ENCODE measurements around the gene UBASH3A.

Gene UBASH3A

DNA sequence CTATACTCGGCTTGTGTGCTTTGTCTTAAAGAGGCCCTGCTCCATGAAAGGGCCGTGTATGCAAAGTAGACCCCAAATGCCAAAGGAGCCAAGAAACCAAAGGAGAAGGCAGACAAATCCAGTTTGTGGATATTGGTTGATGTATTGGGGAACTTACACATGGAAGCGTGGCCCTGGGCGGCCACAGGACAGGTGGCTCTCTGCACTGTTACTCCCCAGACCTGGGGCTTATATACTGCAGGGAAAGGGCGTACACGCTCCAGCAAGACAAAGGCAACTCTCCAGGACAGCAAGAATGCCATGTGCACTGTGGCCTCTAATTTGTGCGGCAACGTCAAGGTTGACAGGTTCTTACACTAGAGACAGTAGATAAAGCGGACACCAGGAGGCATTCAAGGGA lies 67.5 kb downstream of the UBASH3A start:
- no peak for DNase-seq

DNA sequence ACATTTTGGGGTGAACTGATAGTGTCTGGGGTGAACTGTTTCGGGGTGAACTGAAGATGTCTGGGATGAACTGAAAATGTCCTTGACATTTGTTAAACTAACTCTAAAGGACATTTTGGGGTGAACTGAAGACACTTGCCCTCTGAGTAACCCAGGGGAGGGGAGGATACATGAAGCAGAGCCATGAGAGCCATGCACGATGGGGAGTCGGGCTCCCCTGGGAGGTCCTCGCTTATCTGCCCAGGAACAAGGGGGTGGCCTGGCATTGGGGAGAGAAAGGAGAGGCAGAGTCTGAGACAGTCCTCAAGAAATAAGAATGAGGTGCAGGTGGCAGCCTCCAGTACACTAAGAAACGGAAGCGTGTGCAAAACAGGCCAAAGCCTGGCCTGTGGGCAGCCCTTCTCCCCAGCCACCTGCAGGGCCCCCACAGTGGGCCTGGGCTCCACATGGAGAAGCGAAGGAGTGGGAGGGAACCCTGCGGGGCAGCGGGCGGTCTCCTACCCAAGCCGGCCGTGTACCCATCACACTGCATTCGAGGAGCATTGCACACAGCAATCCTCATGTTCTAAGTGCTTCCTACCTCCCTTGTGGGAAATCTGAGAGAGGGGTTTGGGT lies 68.1 kb downstream of the UBASH3A start:
- no peak for DNase-seq

GRCh38 chr21:42472521-42472920 lies 68.8 kb downstream of the UBASH3A start:
- no peak for DNase-seq

DNA sequence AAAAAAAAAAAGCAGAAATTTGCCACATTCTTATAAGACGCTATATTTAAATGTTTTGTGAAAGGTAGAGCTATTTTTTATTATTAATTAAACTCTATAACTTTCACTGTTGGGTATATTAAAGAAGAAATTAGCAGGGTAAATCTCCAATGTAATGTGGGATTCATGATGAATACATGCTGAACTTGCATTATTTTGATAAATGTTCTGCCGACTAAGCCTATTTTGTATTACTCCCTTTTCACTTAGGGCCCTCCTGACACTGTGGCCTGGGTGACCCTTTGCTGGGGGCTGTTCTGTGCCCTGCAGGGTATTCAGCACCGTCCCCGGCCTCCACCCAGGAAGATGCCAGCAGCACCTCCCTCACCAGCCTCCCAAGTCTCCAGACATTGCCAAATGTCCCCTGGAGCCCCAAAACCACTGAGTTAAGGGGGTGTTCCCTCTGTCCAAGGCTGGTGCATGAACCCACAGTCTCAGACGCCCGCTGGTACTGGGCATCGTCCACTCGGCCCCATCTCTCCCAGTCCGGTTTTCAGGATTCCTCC lies 69.9 kb downstream of the UBASH3A start:
- DNase-seq, result no peak

DNA sequence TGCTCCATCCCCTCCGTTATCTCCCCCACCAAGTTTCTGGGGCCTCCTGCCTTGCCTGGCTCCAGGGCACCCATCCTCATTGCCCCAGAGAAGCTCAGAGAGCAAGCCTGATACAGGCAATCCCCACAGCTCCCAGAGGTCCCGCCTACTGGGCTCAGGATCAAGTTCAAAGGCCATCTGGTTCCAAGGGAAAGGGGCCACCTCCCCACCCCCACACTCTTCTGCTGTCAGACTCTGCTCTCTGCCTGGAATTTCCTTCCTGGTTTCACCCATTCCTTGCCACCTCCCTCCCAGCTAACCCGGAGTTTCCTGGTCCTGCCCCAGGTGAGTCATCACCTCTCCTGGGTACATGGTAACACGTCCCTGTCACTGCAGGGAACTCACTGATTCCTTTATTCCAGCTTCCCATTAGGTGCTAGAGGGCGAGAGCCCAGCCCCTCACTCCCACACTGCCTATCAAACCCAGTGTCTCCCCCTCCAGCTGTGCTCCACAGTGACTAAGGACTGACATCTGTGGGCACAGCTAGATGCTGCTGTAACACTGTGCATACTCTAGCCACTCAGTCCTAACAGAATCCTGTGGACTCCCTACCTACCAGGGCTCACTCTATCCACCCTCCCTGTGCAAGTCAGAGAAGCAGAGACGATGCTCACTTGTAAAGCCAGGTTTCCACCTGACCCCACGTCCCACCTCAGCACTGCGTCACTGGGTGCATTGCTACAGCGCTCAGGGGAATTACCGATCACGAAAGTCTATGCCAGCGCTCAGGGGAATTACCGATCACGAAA lies 70.5 kb downstream of the UBASH3A start:
- DNase-seq, result no peak

- no peak for DNase-seq
Observed at GRCh38 chr21:42475036-42475435, 71.3 kb downstream of the UBASH3A start.

GRCh38 chr21:42475526-42476387 lies 72.1 kb downstream of the UBASH3A start:
- no peak for DNase-seq

DNA sequence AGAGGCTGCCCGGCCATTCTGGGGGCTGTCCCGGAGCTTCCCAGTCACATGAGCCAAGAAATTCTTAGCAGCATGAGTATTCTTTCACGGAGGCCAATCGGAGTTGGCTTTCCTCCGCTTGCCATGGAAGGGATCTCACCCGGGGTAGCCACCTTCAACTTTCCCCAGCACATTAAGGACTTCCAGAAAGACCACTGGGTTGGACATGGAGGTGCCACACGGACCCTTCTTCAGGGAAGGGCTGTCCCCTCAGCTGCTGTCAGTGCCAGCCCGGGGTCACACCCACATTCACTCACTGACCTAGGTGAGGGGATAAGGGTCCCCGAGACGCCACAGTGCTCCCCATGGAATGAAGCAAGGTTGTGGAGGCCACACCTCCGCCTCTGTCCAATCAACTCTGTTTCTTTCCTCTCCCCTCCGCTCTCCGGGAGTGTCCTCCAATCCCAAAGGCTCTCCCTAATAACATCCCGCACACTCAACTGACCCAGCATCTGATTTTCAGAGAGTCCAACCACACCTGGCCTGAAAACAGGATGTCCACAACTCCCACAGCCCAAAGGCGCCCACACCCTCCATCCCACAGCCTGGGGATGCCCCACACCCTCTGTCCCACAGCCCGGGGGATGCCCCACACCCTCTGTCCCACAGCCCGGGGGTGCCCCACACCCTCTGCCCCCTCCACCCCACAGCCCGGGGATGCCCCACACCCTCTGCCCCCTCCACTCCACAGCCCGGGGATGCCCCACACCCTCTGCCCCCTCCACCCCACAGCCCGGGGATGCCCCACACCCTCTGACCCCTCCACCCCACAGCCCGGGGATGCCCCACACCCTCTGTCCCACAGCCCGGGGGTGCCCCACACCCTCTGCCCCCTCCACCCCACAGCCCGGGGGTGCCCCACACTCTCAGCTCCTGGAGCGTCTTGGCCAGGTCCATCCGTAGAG lies 73.0 kb downstream of the UBASH3A start:
- DNase-seq, result no peak

DNA sequence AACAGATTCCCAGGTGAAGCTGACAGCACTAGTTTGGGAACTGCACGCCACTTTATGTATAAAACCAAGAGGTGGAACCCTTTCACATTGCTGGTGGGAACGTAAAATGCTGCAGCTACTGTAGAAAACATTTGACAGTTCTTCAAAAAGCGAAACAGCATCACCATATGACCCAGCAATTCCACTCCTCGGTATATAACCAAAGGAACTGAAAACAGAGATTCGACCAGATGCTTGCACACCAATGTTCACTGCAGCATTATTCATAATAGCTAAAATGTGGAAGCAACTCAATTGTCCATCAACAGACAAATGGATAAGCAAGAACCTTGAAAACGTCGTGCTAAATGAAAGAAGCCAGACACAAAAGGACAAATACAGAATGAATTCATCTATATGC lies 74.8 kb downstream of the UBASH3A start:
- no peak for DNase-seq

DNA sequence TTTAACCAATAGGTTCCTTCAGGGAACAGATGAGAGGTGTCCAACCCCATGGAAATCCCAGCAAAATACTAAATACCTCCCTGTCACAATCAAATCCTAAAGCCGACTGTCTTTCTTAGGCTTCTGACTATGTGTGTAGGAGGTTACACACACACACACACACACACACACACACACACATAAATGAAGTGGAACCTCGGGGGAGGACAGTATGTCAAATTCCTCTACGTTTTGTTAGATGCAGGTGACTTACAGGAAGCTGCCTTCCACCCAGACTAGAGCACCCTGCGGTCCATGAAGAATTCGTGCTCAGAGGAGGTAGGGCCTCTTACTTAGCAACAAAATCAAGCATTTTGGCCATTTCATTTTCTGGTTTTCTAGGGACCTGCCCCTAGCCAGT lies 75.9 kb downstream of the UBASH3A start:
- no peak for DNase-seq

DNA sequence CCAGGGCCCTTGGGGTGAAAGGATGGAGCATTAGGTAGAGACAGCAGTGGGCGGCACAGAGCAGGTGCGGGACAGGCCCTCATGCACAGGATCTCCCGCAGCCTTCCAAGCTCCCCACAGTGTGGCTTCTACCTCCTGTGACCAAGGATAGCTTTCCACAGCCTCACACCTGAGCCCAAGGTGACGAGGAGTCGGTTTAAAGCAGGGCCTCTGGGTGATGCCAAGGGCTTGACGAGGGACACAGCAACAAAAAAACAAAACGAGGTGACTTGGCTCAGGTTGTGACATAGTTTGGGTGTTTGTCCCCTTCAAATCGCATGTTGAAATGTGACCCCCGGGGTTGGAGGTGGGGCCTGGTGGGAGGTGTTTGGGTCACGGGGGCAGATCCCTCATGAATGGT lies 77.0 kb downstream of the UBASH3A start:
- DNase-seq, result no peak

DNA sequence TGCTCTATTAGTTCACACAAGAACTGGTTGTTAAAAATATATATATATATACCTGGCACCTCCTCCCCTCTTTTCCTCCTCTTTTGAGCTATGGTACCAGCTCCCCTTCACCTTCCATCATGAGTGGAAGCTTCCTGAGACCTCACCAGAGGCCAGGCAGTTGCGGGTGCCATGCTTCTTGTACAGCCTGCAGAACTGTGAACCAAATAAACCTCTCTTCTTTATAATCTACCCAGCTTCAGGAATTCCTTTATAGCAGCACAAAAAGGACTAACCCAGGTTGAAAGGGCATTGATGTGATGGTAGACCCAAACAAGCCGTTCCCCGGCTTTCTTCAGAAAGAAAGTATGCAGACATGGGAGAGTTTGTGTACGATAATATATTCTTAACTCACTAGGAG lies 77.5 kb downstream of the UBASH3A start:
- no peak for DNase-seq

DNA sequence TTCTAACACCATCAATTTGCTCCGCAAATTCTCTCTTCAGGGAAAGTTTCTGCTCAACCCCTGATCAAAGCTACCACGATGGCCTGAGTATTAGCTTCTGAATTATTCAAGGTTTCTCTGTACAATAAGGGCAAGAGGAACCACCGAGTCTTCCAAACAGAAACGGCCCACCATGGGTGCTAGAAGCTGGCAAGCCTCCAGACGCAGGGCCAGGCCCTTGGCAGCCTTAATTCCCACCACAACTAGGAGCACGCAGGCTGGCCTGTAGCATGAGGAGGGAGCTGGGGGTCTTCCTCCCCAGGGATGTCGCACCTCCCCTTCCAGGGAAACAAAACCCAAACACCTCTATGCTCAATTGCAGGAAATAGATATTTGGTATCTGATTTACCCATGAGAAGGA lies 81.3 kb downstream of the UBASH3A start:
- DNase-seq, result no peak

DNA sequence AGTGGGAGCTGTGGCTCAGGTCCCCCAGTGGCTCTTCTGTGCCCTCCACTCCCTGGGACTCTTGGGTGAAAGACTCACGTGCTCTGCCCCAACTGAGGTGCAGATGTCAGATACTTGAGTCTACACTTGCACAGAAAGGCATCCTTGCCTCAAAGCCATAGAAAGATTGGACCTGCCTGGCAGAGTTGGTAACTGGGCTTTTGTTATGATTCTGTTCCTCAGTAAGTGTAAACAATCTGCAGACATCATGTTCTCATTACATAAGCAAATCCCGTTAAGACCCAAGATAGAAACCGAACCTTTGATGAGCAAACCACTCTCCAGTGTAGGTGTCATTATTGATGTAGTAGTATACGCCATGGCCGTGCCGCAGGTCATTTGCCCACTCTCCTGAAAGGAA lies 82.4 kb downstream of the UBASH3A start:
- DNase-seq, result no peak

DNA sequence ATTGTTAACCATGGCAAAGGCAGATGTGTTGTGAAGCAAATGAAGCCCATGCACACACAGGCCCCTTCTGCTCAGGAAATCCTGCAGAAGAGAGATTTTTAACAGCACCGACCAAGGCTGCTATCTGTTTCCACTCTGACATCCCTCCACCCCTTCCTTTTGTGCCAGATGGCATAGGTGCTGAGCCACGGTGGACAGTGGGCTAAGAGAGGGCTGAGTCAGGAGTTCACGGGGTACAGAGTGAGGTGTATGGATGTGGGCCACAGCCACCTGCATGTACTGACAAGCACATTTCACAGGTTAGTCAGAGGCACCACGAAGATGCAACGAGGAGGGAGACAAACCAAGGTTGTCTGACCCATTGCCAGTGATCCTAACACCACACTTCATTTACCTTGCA lies 82.8 kb downstream of the UBASH3A start:
- no peak for DNase-seq

- no peak for DNase-seq
Observed at GRCh38 chr21:42489006-42489563, 85.4 kb downstream of the UBASH3A start.

DNA sequence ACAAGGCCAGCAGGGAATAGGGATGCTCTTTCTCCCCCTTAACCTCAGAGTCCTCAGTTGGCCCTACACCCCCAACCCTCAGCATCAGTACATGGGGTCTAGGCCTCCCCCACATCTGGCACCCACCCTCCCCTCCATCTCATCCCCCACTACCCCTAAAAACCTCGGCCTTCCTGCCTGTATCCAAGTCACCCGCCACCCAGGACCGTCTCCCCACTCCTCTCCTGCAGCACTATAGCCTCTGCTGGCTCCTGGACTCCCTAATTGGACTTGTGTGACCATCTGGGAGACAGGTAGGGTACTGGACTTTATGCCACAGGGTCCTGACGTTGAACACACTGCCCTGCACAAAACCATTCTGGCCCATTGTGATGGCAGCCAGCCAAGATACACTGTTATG lies 86.3 kb downstream of the UBASH3A start:
- no peak for DNase-seq

DNA sequence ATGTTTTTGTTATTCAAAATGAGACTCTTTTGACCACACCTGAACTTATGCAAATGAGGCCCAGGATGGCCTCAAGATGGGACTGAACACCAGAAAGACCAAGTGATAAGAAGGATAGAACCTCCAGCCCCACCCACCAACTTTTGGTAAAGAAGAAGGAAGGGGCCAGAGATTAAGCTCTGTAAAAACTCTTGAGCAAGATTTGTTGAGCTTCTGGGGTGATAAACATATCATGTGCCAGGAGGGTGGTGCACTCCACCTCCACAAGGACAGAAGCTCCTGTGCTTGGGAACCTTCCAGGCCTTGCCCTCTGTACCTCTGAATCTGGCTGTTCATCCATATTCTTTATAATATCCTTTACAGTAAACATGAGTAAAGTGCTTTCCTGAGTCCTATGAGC lies 87.0 kb downstream of the UBASH3A start:
- no peak for DNase-seq

DNA sequence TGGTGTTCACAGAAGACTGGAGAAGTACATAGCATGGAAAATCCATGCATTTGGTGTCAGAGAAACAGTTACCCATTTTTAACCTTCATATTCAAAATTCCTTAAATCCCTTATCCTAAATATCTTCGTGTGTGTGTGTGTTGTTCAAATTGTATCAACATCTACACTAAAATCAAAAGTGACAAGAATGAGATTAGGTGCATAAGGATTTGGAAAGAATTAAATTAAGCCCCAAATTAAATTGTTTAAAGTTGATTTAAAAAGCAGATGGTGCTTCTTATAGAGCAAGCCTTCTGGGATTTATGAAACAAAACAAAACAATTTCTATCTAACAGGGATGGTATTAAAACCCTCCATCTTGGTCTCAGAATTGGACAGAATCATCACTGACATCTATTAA lies 87.6 kb downstream of the UBASH3A start:
- DNase-seq, result no peak

GRCh38 chr21:42492201-42492600 lies 88.5 kb downstream of the UBASH3A start:
- no peak for DNase-seq

DNA sequence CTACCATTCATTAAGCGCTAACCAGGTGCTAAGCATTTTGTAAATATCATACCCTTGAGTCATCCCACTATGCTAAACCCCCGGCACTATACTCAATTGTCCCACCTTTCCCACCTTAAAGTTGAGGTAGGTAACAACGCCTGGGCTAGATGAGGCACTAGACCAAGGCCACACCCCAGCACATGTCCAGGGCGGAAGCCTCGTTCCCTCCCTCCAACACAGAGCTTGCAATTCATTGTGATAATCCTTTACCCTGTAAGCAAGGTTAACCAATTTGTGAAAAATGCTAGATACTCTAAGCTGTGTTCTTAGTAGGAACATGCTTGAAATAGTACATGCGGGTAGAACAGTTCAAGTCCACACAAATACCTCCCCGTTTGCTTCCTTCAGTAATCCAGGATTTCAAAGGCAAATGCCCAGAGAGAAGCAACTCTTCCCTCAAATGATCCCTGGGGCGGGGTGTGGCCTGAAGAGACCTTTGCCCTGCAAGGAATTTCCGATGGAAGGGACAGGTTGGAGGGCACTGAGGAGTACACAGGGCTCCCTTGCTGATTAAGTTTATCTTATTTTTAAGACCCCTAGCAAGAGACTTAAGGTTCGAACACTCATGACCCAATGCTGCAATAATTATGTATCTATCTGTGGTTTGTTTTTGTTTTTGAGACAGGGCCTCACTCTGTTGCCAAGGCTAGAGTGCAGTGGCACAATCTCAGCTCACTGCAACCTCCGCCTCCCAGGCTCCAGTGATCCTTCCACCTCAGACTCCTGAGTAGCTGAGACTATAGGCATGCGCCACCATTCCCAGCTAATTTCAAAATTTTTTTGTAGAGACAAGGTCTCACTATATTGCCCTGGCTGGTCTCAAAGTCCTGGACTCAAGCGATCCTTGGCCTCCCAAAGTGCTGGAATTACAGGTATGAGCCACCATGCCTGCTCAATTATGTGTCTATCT lies 89.7 kb downstream of the UBASH3A start:
- no peak for DNase-seq
